ENCODE data around the gene GALNT18. TPM values are rescaled to one million over a fixed set of nuclear protein-coding genes. Genes with fewer than 3 reads are reported as not detected.

Gene GALNT18
- total RNA-seq, 2 donors from 2014 or later, result 29.4 to 105 TPM

GRCh38 chr11:11624204-11624603, 2.4 kb upstream of the GALNT18 start:
- intact Hi-C loops (cut with DNase I), result loop anchor here (5.0 to 10.0 kb wide), 3 partner anchors 163 to 589 kb away; no protein-coding TSS in a partner anchor
- H3K36me3 ChIP-seq, result no peaks in the 10 kb centered on the region
- no peak for DNase-seq (ENCODE audit: low spot score)
- 95% methylated on average over 3 of the region's 3 CpGs for WGBS
- no peak for TF ChIP-seq POLR2AphosphoS5 (IDR thresholded peaks at IDR 0.05)
- TF ChIP-seq, protein P1, sequence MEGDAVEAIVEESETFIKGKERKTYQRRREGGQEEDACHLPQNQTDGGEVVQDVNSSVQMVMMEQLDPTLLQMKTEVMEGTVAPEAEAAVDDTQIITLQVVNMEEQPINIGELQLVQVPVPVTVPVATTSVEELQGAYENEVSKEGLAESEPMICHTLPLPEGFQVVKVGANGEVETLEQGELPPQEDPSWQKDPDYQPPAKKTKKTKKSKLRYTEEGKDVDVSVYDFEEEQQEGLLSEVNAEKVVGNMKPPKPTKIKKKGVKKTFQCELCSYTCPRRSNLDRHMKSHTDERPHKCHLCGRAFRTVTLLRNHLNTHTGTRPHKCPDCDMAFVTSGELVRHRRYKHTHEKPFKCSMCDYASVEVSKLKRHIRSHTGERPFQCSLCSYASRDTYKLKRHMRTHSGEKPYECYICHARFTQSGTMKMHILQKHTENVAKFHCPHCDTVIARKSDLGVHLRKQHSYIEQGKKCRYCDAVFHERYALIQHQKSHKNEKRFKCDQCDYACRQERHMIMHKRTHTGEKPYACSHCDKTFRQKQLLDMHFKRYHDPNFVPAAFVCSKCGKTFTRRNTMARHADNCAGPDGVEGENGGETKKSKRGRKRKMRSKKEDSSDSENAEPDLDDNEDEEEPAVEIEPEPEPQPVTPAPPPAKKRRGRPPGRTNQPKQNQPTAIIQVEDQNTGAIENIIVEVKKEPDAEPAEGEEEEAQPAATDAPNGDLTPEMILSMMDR (IDR thresholded peaks at IDR 0.05), result no peak
- no peak for TF ChIP-seq POLR2A (IDR thresholded peaks at IDR 0.05)
- no peaks in the 10 kb centered on the region for H3K9me3 ChIP-seq
- no peaks in the 10 kb centered on the region for H3K27me3 ChIP-seq (replicated peaks; ENCODE audit: insufficient read depth)
- peak overlapping the region in 1 of 2 donors; percentile 16 for H3K27ac ChIP-seq
- H3K4me1 ChIP-seq (replicated peaks), result peaks cover 5% of the 10 kb centered on the region
- H3K4me3 ChIP-seq, result no peak overlapping the region

DNA sequence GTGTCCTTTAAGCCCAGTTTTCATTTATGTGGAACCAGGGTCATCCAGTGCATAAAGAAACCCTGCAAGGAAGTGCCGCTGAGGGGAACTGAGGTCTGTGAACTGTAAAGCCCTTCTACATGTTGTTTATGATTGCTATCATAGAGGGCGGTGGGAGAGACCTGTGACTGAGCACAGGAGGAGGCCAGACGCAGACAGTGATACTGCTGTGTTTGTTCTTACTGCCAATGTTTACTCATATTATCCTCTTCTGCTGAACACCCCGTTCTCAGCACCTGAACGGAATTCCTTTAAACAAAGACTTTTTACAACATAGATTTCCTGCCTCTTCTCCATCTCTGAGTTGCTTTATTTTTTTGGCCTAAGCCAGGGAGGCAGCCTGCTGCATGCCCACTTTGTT, 967 bp upstream of the GALNT18 start:
- peak; percentile 61 for DNase-seq (ENCODE audit: low spot score)
- H3K27me3 ChIP-seq (replicated peaks; ENCODE audit: insufficient read depth), result no peaks in the 10 kb centered on the region
- intact Hi-C loops (cut with DNase I), result loop anchor here (5.0 to 10.0 kb wide), 3 partner anchors 165 to 588 kb away; no protein-coding TSS in a partner anchor
- H3K36me3 ChIP-seq, result no peaks in the 10 kb centered on the region
- no peak overlapping the region for H3K4me3 ChIP-seq
- 12% methylated on average over 5 of the region's 5 CpGs for WGBS
- H3K4me1 ChIP-seq (replicated peaks), result peaks cover 7% of the 10 kb centered on the region
- TF ChIP-seq, protein P1 (IDR thresholded peaks at IDR 0.05), result no peak
- peak; percentile 88 for TF ChIP-seq POLR2AphosphoS5 (IDR thresholded peaks at IDR 0.05)
- H3K27ac ChIP-seq, result peak overlapping the region; percentile 73 to 78
- H3K9me3 ChIP-seq, result no peaks in the 10 kb centered on the region

- TF ChIP-seq, protein P1 (IDR thresholded peaks at IDR 0.05), result no peak
- TF ChIP-seq POLR2A (IDR thresholded peaks at IDR 0.05), result no peak
- no peak for TF ChIP-seq POLR2AphosphoS5 (IDR thresholded peaks at IDR 0.05)
- Histone ChIP-seq H3K27me3 (replicated peaks; ENCODE audit: insufficient read depth) (no peaks in the 10 kb centered on the region), H3K4me3 (peak overlapping the region; percentile 6 to 15), H3K27ac (peak overlapping the region; percentile 73 to 78), H3K9me3 (no peaks in the 10 kb centered on the region), H3K4me1 (replicated peaks) (peaks cover 8% of the 10 kb centered on the region), H3K36me3 (no peaks in the 10 kb centered on the region)
- intact Hi-C loops (cut with DNase I), result loop anchor here (5.0 to 10.0 kb wide), 3 partner anchors 165 to 588 kb away; no protein-coding TSS in a partner anchor
- WGBS, result 11% methylated on average over 12 of the region's 12 CpGs
- no peak for DNase-seq (ENCODE audit: low spot score)
Measured at GRCh38 chr11:11622340-11622706, 518 bp upstream of the GALNT18 start.

GRCh38 chr11:11620921-11621572, 758 bp downstream of the GALNT18 start:
- no peaks in the 10 kb centered on the region for H3K9me3 ChIP-seq
- intact Hi-C loops (cut with DNase I), result loop anchor here (5.0 to 10.0 kb wide), 3 partner anchors 166 to 586 kb away; no protein-coding TSS in a partner anchor
- H3K27me3 ChIP-seq (replicated peaks; ENCODE audit: insufficient read depth), result no peaks in the 10 kb centered on the region
- no peak for TF ChIP-seq POLR2A (IDR thresholded peaks at IDR 0.05)
- TF ChIP-seq, protein P1 (IDR thresholded peaks at IDR 0.05), result no peak
- TF ChIP-seq POLR2AphosphoS5 (IDR thresholded peaks at IDR 0.05), result no peak
- H3K27ac ChIP-seq, result peak overlapping the region; percentile 73 to 78
- no peaks in the 10 kb centered on the region for H3K36me3 ChIP-seq
- H3K4me1 ChIP-seq (replicated peaks), result peaks cover 8% of the 10 kb centered on the region
- peak overlapping the region; percentile 43 to 49 for H3K4me3 ChIP-seq
- peak; percentile 30 for DNase-seq (ENCODE audit: low spot score)
- WGBS, result under 1% methylated on average over 53 of the region's 55 CpGs

Measured in prostate gland (tissue), 2 donors.